GM12801 (cell line): Measurements from ENCODE around the gene SMIM26.

Source experiments
- TF ChIP-seq, protein P1 (sequence below): IDR thresholded peaks from one replicate; pipeline ENCODE4 v1.5.1; 2011; ENCODE audit warnings: control low read depth; ENCODE audit not compliant: insufficient read length; ENCODE audit errors: extremely low read depth

The SMIM26 gene, protein sequence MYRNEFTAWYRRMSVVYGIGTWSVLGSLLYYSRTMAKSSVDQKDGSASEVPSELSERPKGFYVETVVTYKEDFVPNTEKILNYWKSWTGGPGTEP

DNA sequence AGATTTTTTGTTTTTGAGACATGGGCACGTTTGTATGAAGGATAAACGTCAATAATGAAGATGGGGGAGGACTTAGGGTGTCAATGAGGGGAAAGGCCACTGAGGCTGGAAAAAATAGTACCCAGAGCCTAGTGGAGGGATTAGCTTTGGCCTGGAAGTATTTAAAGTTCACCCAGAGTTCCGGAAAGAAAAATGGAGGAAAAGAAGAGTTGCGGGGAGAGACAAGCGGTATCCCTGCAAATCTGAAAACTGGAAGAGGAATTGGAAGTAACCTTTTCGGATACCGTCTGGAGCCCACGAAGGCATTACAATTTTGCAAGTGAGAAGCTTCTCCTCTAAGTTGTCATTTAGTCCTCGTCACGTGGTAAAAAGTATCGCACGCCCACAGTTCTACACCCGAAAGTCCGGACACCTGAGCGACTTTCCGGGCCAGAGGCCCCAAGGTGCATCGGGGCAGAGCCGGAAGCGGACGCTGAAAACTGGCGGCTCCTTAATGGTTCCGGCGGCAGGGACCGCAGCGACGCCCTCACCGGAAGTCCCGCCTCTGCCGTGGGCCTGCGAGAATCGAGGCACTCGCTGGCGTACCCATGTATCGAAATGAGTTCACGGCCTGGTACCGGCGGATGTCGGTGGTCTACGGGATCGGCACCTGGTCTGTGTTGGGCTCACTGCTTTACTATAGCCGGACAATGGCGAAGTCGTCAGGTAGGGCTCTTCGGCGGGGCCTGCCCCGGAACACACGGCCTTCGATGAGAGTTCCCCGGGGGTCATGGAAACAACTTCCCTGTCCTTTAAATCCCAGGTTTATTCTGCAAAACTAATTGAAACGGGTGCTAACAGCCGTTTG, at the start of gene SMIM26:
SMIM26 (plus strand) TSS at position 541 of the 847 bp plus-strand sequence; CDS start at position 588, 47 bp downstream.
- TF ChIP-seq, protein P1, sequence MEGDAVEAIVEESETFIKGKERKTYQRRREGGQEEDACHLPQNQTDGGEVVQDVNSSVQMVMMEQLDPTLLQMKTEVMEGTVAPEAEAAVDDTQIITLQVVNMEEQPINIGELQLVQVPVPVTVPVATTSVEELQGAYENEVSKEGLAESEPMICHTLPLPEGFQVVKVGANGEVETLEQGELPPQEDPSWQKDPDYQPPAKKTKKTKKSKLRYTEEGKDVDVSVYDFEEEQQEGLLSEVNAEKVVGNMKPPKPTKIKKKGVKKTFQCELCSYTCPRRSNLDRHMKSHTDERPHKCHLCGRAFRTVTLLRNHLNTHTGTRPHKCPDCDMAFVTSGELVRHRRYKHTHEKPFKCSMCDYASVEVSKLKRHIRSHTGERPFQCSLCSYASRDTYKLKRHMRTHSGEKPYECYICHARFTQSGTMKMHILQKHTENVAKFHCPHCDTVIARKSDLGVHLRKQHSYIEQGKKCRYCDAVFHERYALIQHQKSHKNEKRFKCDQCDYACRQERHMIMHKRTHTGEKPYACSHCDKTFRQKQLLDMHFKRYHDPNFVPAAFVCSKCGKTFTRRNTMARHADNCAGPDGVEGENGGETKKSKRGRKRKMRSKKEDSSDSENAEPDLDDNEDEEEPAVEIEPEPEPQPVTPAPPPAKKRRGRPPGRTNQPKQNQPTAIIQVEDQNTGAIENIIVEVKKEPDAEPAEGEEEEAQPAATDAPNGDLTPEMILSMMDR = no peak

GRCh38 chr20:18523066-18523465, 44.2 kb upstream of the SMIM26 start:
- TF ChIP-seq, protein P1 = no peak

GRCh38 chr20:18524646-18525045, 42.6 kb upstream of the SMIM26 start:
- TF ChIP-seq, protein P1 = no peak

DNA sequence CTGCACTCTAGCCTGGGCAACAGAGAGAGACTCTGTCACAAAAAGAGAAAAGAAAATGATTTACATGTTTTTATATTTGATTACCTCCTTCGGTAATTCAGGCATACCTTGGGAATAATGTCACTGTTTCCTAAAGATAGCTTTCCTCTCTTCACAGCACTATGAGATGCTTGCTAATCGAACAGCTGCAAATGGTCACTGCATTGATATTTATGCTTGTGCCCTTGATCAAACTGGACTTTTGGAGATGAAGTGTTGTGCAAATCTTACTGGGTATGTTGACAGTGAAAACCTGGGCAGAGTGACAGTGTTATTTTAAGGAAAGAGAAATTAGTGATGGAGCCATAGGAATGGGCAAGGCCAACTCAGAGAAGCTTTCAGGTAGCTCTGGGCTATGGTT, 39.9 kb upstream of the SMIM26 start:
- TF ChIP-seq, protein P1 = no peak

- TF ChIP-seq, protein P1 = no peak
Measured at GRCh38 chr20:18527836-18528235, 39.4 kb upstream of the SMIM26 start.

- TF ChIP-seq, protein P1 = no peak
Measured at GRCh38 chr20:18529041-18529440, 38.2 kb upstream of the SMIM26 start.

- TF ChIP-seq, protein P1 = no peak
Measured at GRCh38 chr20:18532626-18533025, 34.6 kb upstream of the SMIM26 start.
